HG03060 (cell line): ENCODE data around the gene KATNAL2.
"Not testable (repeated sequence)": the region's sequence is repeated elsewhere in the genome, so short reads cannot be mapped to it uniquely, and the experiment has no call there.

Source experiments
- ATAC-seq: cut with Tn5 transposase; IDR thresholded peaks from one replicate; pipeline ENCODE4 v1.9.1; 2021; ENCODE audit warnings: low read depth, moderate number of reproducible peaks; ENCODE audit not compliant: unreplicated experiment

Gene KATNAL2

GRCh38 chr18:46939337-46939963, 22.0 kb downstream of the KATNAL2 start:
- ATAC-seq = no peak

- no peak for ATAC-seq
Measured at GRCh38 chr18:46939998-46940571, 22.7 kb downstream of the KATNAL2 start.

- ATAC-seq = no peak
Measured at GRCh38 chr18:46942646-46943045, 25.2 kb downstream of the KATNAL2 start.

GRCh38 chr18:46946656-46947282, 29.4 kb downstream of the KATNAL2 start:
- ATAC-seq = peak; percentile 92

GRCh38 chr18:46950064-46950656, 32.8 kb downstream of the KATNAL2 start:
- ATAC-seq = no peak

- no peak for ATAC-seq
Measured at GRCh38 chr18:46953195-46953594, 35.8 kb downstream of the KATNAL2 start.

GRCh38 chr18:46958209-46958608, 40.8 kb downstream of the KATNAL2 start:
- ATAC-seq = no peak

- ATAC-seq = not testable (repeated sequence)
Measured at GRCh38 chr18:46963656-46964578, 46.5 kb downstream of the KATNAL2 start.

- ATAC-seq = not testable (repeated sequence)
Measured at GRCh38 chr18:46964579-46965293, 47.3 kb downstream of the KATNAL2 start.

GRCh38 chr18:46966266-46966665, 48.9 kb downstream of the KATNAL2 start:
- ATAC-seq = not testable (repeated sequence)

GRCh38 chr18:46969551-46969950, 52.1 kb downstream of the KATNAL2 start:
- not testable (repeated sequence) for ATAC-seq

GRCh38 chr18:47019870-47020269, 102.5 kb downstream of the KATNAL2 start:
- ATAC-seq = not testable (repeated sequence)

GRCh38 chr18:47020757-47021156, 103.4 kb downstream of the KATNAL2 start:
- not testable (repeated sequence) for ATAC-seq

GRCh38 chr18:47022821-47023220, 105.4 kb downstream of the KATNAL2 start:
- ATAC-seq = not testable (repeated sequence)

- ATAC-seq = not testable (repeated sequence)
Measured at GRCh38 chr18:47023769-47024465, 106.5 kb downstream of the KATNAL2 start.

- ATAC-seq = not testable (repeated sequence)
Measured at GRCh38 chr18:47025557-47026174, 108.3 kb downstream of the KATNAL2 start.

GRCh38 chr18:47028738-47029137, 111.3 kb downstream of the KATNAL2 start:
- not testable (repeated sequence) for ATAC-seq

- not testable (repeated sequence) for ATAC-seq
Measured at GRCh38 chr18:47029684-47030353, 112.4 kb downstream of the KATNAL2 start.
